NK-92 (cell line): ENCODE measurements around the gene NPEPL1.

Experiments
- DNase-seq: peaks from one replicate; lab custom pipeline; 2025; ENCODE audit not compliant: unreplicated experiment; lab: John Stamatoyannopoulos, UW

Gene NPEPL1

GRCh38 chr20:58682656-58683531 lies 9.7 kb upstream of the NPEPL1 start:
- DNase-seq = no peak

GRCh38 chr20:58684291-58684690 lies 8.3 kb upstream of the NPEPL1 start:
- no peak for DNase-seq

GRCh38 chr20:58685988-58686387 lies 6.6 kb upstream of the NPEPL1 start:
- DNase-seq = no peak

GRCh38 chr20:58688414-58688813 lies 4.2 kb upstream of the NPEPL1 start:
- no peak for DNase-seq

GRCh38 chr20:58688840-58689239 lies 3.8 kb upstream of the NPEPL1 start:
- DNase-seq = no peak

DNA sequence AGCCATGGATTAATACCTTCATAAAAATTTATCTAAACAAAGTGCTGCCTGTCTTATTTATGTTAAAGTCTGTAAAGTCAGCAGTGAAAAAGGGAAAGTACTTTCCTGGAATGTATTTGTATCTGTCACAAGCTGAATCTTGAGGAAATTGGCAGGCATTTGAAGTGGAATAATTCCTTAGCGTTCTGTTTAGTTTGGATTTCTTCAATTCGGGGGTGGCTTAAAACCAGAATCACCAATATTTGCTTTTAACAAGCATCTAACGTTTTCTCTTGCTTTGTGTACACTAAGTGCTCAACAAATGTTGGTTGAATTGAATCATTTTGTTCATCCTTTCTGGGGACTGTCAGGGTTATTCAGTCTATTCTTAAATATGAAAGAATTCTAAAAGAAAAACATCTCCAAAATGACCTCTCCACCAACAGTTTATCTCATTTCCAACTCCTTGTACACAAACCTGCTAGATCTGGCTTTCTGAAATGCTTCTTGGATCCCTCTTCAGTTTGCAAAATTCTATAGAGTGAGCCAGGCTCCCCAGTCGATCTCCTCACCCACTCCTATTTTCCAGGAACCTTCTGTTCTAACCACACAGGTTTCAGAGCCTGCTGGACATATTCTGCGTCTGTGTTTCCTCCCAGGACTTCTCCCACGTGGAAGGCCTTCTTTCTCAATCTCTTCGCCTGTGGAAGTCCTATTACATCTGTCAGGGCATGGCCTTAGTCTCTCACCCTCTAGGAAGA lies 2.0 kb upstream of the NPEPL1 start:
- DNase-seq = no peak

DNA sequence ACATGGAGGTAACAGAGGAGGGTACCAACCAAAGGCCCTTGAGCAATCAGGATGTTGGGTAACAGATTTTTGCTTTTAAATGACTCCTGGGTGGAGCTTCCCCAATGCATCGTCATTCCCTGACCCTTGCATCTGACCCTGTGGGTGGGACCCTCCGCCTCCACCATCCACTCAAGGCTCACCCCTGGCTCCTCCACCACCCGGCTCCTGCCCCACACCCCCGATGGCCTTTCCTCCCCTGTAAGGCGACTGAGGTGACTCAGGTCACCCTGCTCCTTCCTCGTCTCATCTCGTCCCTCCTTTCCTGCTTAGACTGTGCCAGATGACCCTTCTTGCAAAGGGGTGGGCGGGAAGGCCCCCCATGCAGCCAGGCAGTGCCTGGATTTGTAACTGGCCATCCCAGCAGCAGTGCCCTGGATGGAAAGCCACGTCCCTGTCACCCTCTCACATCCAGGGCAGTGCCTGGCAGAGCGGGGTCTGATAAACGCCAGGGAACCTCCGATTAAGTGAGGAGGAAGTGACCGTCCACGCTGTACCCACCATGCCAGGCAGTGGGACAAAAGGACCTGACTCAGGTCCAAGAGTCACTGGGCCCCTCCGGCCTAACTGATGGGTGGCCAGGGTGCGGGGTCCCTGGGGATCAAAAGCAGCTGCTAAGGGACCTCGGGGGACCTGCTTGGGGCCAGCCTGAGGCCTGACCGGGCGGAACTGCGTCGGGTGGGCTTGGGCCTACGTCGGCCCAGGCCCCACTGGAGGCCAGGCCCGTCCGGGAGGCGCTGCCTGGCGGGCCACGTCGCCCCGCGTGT lies 624 bp upstream of the NPEPL1 start:
- DNase-seq = no peak

DNA sequence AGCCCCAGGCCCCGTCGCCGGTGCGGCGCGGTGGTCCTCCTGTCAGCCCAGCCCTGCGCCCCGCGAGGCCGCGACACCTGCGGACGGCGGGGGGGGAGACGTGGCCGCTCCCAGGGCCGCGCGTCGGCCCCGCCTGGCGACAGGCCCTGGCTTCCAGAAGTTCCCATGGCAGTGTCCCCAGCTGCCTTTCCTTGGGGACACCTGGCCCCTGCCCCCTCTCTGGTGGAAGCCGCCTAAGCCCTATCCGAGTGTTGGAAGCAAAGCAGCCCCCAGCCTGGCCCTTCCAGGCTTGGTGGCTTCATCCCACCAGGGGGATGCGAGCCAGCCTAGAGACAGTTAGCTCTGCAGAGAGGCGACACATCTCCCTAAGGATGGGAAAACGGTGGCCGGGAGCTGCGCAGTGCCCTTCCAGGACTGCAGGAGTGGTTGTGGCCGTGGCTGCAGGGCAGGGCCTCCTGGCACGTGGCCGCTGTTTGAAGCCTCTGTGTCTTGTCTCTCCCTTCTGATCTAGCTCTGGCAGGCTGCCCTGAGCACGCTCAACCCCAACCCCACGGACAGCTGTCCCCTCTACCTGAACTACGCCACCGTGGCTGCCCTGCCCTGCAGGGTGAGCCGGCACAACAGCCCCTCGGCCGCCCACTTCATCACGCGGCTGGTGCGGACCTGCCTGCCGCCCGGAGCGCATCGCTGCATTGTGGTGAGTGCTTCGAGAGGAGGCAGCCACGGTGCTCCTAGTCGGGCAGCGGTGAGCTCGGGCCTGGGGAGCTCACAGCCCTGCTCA lies 816 bp downstream of the NPEPL1 start:
- no peak for DNase-seq

GRCh38 chr20:58694241-58695083 lies 1.9 kb downstream of the NPEPL1 start:
- DNase-seq = no peak

DNA sequence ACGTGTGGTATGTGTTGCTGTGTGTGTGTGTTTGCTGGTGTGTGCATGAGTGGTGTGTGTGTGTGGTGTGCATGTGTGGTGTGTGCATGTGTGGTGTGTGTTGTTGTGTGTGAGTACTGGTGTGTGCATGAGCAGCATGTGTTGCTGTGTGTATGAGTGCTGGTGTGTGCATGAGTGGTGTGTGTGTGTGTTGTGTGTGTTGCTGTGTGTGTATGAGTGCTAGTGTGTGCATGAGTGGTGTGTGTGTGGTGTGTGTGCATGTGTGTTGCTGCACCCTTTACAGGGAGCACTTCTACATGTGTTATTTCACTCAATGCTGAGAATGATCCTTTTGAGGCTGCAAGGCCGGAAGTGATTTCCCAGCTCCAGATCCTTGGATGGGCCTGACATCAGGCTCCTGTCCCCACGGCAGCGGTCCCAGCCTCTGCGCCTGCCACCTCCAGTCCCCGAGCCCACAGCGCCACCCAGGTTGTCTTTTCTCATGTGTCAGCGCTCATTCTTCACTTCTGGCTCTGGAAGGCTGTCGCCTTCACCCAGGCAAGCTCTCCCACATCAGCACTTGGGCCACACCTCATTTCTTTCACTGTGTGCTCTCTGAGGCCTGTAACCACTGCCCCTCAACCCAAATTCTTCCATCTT lies 2.6 kb downstream of the NPEPL1 start:
- DNase-seq = no peak

DNA sequence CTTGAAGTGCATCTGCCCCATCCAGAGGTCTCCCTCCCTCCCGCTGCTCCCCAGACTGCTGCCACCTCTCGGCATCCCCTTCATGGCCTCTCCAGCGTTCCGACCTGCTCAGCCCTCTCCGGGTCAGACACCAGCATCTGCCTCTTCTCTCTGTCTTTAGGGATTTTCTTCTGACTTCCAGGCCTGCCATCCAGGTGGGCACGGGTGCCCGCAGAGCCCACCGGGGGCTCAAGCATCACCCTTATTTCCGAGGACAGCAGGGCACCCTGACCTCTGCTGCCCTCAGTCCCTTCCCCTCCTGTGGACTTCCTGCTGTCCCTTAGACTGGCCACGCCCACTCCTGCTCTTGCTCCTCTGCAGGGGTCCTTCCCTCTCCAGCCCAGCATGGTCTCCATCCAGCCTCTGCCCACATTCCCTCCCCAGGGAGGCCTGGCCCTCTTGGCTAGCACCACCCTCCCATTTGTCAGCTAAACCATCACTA lies 3.3 kb downstream of the NPEPL1 start:
- no peak for DNase-seq

GRCh38 chr20:58696411-58696961 lies 3.9 kb downstream of the NPEPL1 start:
- DNase-seq = no peak

DNA sequence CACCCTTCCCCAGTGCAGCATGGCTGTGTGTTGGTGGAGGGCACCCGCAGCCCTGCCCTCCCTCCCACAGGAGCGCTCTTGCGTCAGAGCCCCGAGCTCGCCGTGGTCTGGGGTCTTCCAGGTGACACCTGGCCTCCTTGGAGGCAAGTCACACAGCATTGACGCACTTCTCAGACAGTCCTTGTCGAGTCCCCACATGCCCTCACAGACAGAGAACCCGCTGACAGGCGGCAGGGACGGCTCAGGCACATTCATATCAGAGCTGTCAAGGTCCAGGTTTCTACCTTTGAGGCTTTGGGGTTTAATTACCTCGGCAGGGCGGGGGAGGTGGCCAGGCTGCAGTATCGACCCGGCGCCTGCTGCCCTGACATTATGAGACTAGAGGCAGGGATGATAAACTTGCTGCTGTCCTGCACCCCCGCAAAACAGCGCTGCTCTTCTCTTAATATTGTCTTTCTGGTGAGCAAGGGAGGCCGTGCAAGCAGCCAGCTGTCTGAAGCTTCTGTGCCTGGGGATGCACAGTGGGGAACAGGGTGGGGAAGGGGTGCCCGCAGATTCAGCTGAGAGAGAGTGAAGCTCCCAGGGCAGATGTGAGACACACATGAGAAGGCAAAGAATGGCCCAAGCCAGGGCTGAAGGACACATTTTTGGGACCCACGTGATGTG lies 4.7 kb downstream of the NPEPL1 start:
- no peak for DNase-seq

DNA sequence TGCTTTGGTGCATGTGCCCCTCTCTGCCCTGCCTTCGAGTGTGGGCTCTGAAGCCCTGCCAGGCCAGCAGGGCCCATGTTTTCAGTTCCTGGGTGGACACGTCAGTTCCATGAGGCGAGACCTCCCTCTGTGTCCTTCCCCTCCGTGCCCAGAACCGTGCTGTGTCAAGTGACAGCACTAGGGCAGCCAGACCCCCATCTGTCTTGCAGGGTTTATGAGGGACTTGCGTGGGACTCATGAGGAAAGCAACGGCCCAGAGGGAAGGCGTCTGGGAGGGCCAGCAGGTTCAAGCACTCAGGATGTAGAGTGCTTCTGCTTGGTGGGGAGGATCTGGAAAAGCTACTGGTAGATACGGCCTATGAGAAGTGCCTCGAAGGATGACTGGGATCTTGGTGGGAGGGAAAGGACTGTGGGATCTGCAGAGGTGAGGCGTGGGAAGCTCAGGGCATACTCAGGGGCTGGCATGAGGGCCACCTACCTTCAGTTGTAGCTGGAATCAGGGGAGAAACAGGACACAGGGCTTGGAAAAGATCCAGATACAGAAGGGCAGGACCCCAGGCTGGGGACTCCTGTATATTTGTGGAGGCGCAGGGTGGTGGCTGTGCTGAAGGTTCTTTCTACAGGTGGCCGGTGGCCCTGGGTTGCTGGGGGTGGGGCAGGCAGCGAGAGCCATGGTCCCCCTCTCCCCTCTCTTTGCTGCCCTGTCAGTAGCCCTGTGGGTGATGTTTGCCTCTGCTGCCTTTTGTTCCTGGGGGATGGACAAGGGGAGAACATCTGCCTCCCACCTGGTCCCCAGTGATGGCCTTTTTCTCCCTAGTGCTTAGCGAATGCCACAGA lies 5.5 kb downstream of the NPEPL1 start:
- no peak for DNase-seq

- DNase-seq = no peak
Measured at GRCh38 chr20:58698741-58699622, 6.4 kb downstream of the NPEPL1 start.

DNA sequence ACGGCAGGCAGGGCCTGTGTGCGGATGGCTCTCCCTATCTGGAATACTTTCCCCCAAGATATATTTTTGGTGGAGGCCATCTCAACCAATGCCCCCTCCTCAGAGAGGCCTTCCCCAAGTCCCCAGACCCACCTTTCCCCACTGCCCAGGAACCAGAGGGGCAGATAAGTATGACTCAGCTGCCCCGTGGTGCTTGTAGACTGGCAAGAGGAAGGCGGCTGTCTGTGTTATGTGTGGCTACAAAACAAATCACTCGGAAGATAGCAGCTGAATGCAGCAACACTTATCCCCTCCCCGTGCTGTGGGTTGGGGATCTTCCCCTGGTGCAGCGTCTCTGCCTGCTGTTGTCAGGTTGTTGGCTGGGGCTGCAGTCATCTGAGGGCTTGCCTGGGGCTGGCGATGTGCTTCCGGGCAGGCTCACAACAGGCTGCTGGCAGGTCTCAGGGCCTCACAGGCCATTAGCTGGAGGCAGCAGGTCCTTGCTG lies 7.1 kb downstream of the NPEPL1 start:
- no peak for DNase-seq
